GM12801 (cell line): ENCODE data around the gene NEDD4L.

Experiments
- CTCF ChIP-seq: IDR thresholded peaks from one replicate; pipeline ENCODE4 v1.5.1; 2011; ENCODE audit warnings: control low read depth; ENCODE audit not compliant: insufficient read length; ENCODE audit errors: extremely low read depth

The NEDD4L gene

GRCh38 chr18:58113337-58113736, 69.3 kb downstream of the NEDD4L start:
- no peak for TF ChIP-seq CTCF

GRCh38 chr18:58114766-58115165, 70.7 kb downstream of the NEDD4L start:
- TF ChIP-seq CTCF: no peak

- no peak for TF ChIP-seq CTCF
These were observed 72.8 kb downstream of the NEDD4L start for GRCh38 chr18:58116818-58117217.

- TF ChIP-seq CTCF: no peak
These were observed 73.9 kb downstream of the NEDD4L start for GRCh38 chr18:58117786-58118403.

GRCh38 chr18:58118536-58118935, 74.5 kb downstream of the NEDD4L start:
- TF ChIP-seq CTCF: no peak

- TF ChIP-seq CTCF: no peak
These were observed 75.8 kb downstream of the NEDD4L start for GRCh38 chr18:58119819-58120218.

- TF ChIP-seq CTCF: no peak
These were observed 80.4 kb downstream of the NEDD4L start for GRCh38 chr18:58124475-58124874.

GRCh38 chr18:58125183-58125582, 81.2 kb downstream of the NEDD4L start:
- no peak for TF ChIP-seq CTCF
